ENCODE measurements around the gene KLK12. TPM values are rescaled to one million over a fixed set of nuclear protein-coding genes. Genes with fewer than 3 reads are reported as not detected.
A peak's percentile ranks its signal among the peaks of the same experiment; 100 is the strongest.

Gene KLK12
- total and polyA plus RNA-seq, 12 donors = 0.17 TPM; not detected in 11

- Histone ChIP-seq H3K4me3 (no peak overlapping the region), H3K9me3 (replicated peaks in 1 of 3) (no peaks in the 10 kb centered on the region), H3K4me1 (replicated peaks in 1 of 2) (no peaks in the 10 kb centered on the region), H3K27me3 (no peaks in the 10 kb centered on the region), H3K36me3 (replicated peaks in 1 of 2) (no peaks in the 10 kb centered on the region), H3K27ac (no peak overlapping the region)
- no peak for DNase-seq
- 74 to 83% (median 81%) methylated on average over 5 of the region's 5 CpGs for WGBS, 4 donors
- TF ChIP-seq POLR2A (IDR thresholded peaks at IDR 0.05) = no peak
- no peak for TF ChIP-seq CTCF (IDR thresholded peaks at IDR 0.05)
- intact Hi-C loops (cut with DNase I) = no loop called here
Measured at GRCh38 chr19:51070334-51071094, 35.7 kb upstream of the KLK12 start.

GRCh38 chr19:51066393-51067186 is 31.8 kb upstream of the KLK12 start:
- Histone ChIP-seq H3K27me3 (no peaks in the 10 kb centered on the region), H3K27ac (no peak overlapping the region), H3K9me3 (replicated peaks in 1 of 3) (no peaks in the 10 kb centered on the region), H3K4me3 (no peak overlapping the region), H3K4me1 (replicated peaks in 1 of 2) (peaks cover 3 to 5% of the 10 kb centered on the region in 2 donors), H3K36me3 (replicated peaks in 1 of 2) (no peaks in the 10 kb centered on the region)
- intact Hi-C loops (cut with DNase I) = no loop called here
- no peak for TF ChIP-seq POLR2A (IDR thresholded peaks at IDR 0.05)
- TF ChIP-seq CTCF (IDR thresholded peaks at IDR 0.05) = no peak
- 68 to 74% (median 70%) methylated on average over 7 of the region's 7 CpGs for WGBS, 4 donors
- no peak for DNase-seq

GRCh38 chr19:51065221-51065960 is 30.6 kb upstream of the KLK12 start:
- intact Hi-C loops (cut with DNase I) = no loop called here
- Histone ChIP-seq H3K27ac (no peak overlapping the region), H3K4me3 (peak overlapping the region in 1 of 4 donors; percentile 44), H3K4me1 (replicated peaks in 1 of 2) (peaks cover 3 to 5% of the 10 kb centered on the region in 2 donors), H3K36me3 (replicated peaks in 1 of 2) (no peaks in the 10 kb centered on the region), H3K9me3 (replicated peaks in 1 of 3) (no peaks in the 10 kb centered on the region), H3K27me3 (no peaks in the 10 kb centered on the region)
- no peak for TF ChIP-seq POLR2A (IDR thresholded peaks at IDR 0.05)
- TF ChIP-seq CTCF (IDR thresholded peaks at IDR 0.05) = no peak
- no peak for DNase-seq
- WGBS, 4 donors = 13 to 18% (median 16%) methylated on average over 15 to 25 of the region's 25 CpGs

Measured in adrenal gland (tissue), 12 donors.